Neural progenitor cell (in vitro differentiated cells): ENCODE results near the gene RHPN2.

Experiments used
- CTCF ChIP-seq: fragments of 200-600 bp; sonication (generic); IDR thresholded peaks from 2 replicates; pipeline ENCODE4 v1.5.1; 2017; ENCODE audit warnings: antibody characterized with exemption, mild to moderate bottlenecking
- EZH2 ChIP-seq: fragments of 200-600 bp; sonication (generic); IDR thresholded peaks from 2 replicates; pipeline ENCODE4 v1.6.1; 2017; ENCODE audit warnings: antibody characterized with exemption, mild to moderate bottlenecking, moderate library complexity
- EZH2phosphoT487 ChIP-seq: fragments of 200-600 bp; sonication (generic); IDR thresholded peaks from 2 replicates; pipeline ENCODE4 v1.6.1; 2017; ENCODE audit warnings: antibody characterized with exemption

- no peak for TF ChIP-seq CTCF
- no peak for TF ChIP-seq EZH2phosphoT487
- no peak for TF ChIP-seq EZH2
Observed at GRCh38 chr19:32933571-32933970, 131.1 kb downstream of the RHPN2 start.
